ENCODE measurements around the gene ZCWPW1.

ZCWPW1 gene

GRCh38 chr7:100358027-100358856 is 70.3 kb downstream of the ZCWPW1 start, which contains the start of gene PILRB:
Gene PILRB, plus strand, starts transcription at chr7:100358117. Its CDS starts 186 bp downstream, at chr7:100358303.
- ATAC-seq: 0 out of 3 replicates have a peak, but pooled peaks have one; percentile 4
- TF ChIP-seq GLIS3 (CRISPR knock-in tag; IDR thresholded peaks at IDR 0.05) (no peak), TOX (CRISPR knock-in tag; IDR thresholded peaks at IDR 0.05; ENCODE audit: borderline replicate concordance) (no peak), CSRNP3 (CRISPR knock-in tag; IDR thresholded peaks at IDR 0.05) (no peak), PPARA (CRISPR knock-in tag; IDR thresholded peaks at IDR 0.05; ENCODE audit: borderline replicate concordance) (no peak), BACH2 (CRISPR knock-in tag; IDR thresholded peaks at IDR 0.05; ENCODE audit: borderline replicate concordance) (no peak), ZC3H10 (CRISPR knock-in tag; IDR thresholded peaks at IDR 0.05) (no peak), ARNTL (CRISPR knock-in tag; IDR thresholded peaks at IDR 0.05; ENCODE audit: borderline replicate concordance, low read depth) (no peak), RARB (CRISPR knock-in tag; IDR thresholded peaks at IDR 0.05) (no peak), OSR1 (CRISPR knock-in tag; IDR thresholded peaks at IDR 0.05) (no peak), ISL1 (CRISPR knock-in tag; IDR thresholded peaks at IDR 0.05) (no peak), CSDC2 (CRISPR knock-in tag; IDR thresholded peaks at IDR 0.05) (no peak), PATZ1 (CRISPR knock-in tag; IDR thresholded peaks at IDR 0.05; ENCODE audit: borderline replicate concordance) (no peak)

GRCh38 chr7:100357131-100357561 is 71.4 kb downstream of the ZCWPW1 start:
- ATAC-seq: no peak
- no peak for TF ChIP-seq TSHZ2 (CRISPR knock-in tag; IDR thresholded peaks at IDR 0.05)
- TF ChIP-seq ZNF565 (CRISPR knock-in tag; conservative IDR thresholded peaks at IDR 0.05; ENCODE audit: low read depth): no peak
- no peak for TF ChIP-seq CSRNP3 (CRISPR knock-in tag; IDR thresholded peaks at IDR 0.05)
- no peak for TF ChIP-seq TCF4 (CRISPR knock-in tag; IDR thresholded peaks at IDR 0.05; ENCODE audit: borderline replicate concordance)
- TF ChIP-seq OSR1 (CRISPR knock-in tag; IDR thresholded peaks at IDR 0.05): no peak
- no peak for TF ChIP-seq CREB5 (CRISPR knock-in tag; IDR thresholded peaks at IDR 0.05; ENCODE audit: low read depth)
- TF ChIP-seq ZC3H10 (CRISPR knock-in tag; IDR thresholded peaks at IDR 0.05): no peak

- ATAC-seq: no peak
- no peak for TF ChIP-seq POU6F1 (CRISPR knock-in tag; IDR thresholded peaks at IDR 0.05; ENCODE audit: borderline replicate concordance, low read depth)
- no peak for TF ChIP-seq ZNF70 (CRISPR knock-in tag; IDR thresholded peaks at IDR 0.05)
Observed at GRCh38 chr7:100356416-100357068, 72.0 kb downstream of the ZCWPW1 start.
